Measurements from ENCODE around the gene KLB.

The KLB gene

DNA sequence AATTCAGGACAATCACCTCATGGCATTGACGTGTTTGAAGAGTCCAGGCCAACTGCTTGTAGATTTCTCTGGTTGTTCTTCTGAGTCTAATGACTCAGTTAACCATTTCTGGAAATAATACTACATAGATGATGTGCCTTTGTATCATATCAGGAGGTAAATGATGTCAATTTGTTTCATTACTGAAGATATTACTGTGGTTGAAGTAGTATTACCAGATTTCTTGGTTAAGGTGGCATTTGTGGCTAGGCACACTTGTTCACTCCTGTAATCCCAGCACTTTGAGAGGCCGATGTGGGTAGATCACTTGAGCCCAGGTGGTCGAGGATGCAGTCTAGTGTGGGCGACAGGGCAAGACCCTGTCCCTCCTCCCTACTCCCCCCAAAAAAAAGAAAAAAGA, 36.3 kb downstream of the KLB start:
- Histone ChIP-seq H3K27ac (replicated peaks) (no peak overlapping the region), H3K27me3 (ENCODE audit: insufficient read depth, poor library complexity, severe bottlenecking) (no peaks in the 10 kb centered on the region), H3K4me3 (replicated peaks; ENCODE audit: insufficient read depth, low read length) (no peak overlapping the region)
- TF ChIP-seq SPI1 (IDR thresholded peaks at IDR 0.05; ENCODE audit: borderline replicate concordance, low read depth) (no peak), GABPA (IDR thresholded peaks at IDR 0.05; ENCODE audit: low read depth) (no peak), POLR2AphosphoS5 (IDR thresholded peaks at IDR 0.05; ENCODE audit: low read depth) (no peak), CTCF (IDR thresholded peaks at IDR 0.05; ENCODE audit: insufficient read depth, low read length) (no peak)
- TF ChIP-seq, protein P1, sequence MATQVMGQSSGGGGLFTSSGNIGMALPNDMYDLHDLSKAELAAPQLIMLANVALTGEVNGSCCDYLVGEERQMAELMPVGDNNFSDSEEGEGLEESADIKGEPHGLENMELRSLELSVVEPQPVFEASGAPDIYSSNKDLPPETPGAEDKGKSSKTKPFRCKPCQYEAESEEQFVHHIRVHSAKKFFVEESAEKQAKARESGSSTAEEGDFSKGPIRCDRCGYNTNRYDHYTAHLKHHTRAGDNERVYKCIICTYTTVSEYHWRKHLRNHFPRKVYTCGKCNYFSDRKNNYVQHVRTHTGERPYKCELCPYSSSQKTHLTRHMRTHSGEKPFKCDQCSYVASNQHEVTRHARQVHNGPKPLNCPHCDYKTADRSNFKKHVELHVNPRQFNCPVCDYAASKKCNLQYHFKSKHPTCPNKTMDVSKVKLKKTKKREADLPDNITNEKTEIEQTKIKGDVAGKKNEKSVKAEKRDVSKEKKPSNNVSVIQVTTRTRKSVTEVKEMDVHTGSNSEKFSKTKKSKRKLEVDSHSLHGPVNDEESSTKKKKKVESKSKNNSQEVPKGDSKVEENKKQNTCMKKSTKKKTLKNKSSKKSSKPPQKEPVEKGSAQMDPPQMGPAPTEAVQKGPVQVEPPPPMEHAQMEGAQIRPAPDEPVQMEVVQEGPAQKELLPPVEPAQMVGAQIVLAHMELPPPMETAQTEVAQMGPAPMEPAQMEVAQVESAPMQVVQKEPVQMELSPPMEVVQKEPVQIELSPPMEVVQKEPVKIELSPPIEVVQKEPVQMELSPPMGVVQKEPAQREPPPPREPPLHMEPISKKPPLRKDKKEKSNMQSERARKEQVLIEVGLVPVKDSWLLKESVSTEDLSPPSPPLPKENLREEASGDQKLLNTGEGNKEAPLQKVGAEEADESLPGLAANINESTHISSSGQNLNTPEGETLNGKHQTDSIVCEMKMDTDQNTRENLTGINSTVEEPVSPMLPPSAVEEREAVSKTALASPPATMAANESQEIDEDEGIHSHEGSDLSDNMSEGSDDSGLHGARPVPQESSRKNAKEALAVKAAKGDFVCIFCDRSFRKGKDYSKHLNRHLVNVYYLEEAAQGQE (IDR thresholded peaks at IDR 0.05; ENCODE audit: insufficient replicate concordance, low read depth): no peak
- DNase-seq (ENCODE audit: low read depth in 1 of 2, low spot score in 1 of 2): no peak

GRCh38 chr4:39446483-39446841, 39.7 kb downstream of the KLB start:
- TF ChIP-seq CTCF (IDR thresholded peaks at IDR 0.05; ENCODE audit: insufficient read depth, low read length) (no peak), POLR2AphosphoS5 (IDR thresholded peaks at IDR 0.05; ENCODE audit: low read depth) (no peak), GABPA (IDR thresholded peaks at IDR 0.05; ENCODE audit: low read depth) (no peak), SPI1 (IDR thresholded peaks at IDR 0.05; ENCODE audit: borderline replicate concordance, low read depth) (no peak)
- TF ChIP-seq, protein P1 (IDR thresholded peaks at IDR 0.05; ENCODE audit: insufficient replicate concordance, low read depth): no peak
- Histone ChIP-seq H3K27me3 (ENCODE audit: insufficient read depth, poor library complexity, severe bottlenecking) (no peaks in the 10 kb centered on the region), H3K27ac (replicated peaks) (no peak overlapping the region), H3K4me3 (replicated peaks; ENCODE audit: insufficient read depth, low read length) (no peak overlapping the region)
- no peak for DNase-seq (ENCODE audit: low read depth in 1 of 2, low spot score in 1 of 2)

- Histone ChIP-seq H3K27me3 (ENCODE audit: insufficient read depth, poor library complexity, severe bottlenecking) (no peaks in the 10 kb centered on the region), H3K27ac (replicated peaks) (no peak overlapping the region), H3K4me3 (replicated peaks; ENCODE audit: insufficient read depth, low read length) (no peak overlapping the region)
- TF ChIP-seq POLR2AphosphoS5 (IDR thresholded peaks at IDR 0.05; ENCODE audit: low read depth): peak; percentile 29; the same call in 1 of the 2 replicates
- TF ChIP-seq GABPA (IDR thresholded peaks at IDR 0.05; ENCODE audit: low read depth): no peak
- DNase-seq (ENCODE audit: low read depth in 1 of 2, low spot score in 1 of 2): no peak
These were observed 40.3 kb downstream of the KLB start for GRCh38 chr4:39446842-39447573.

- no peaks in the 10 kb centered on the region for H3K27me3 ChIP-seq (ENCODE audit: insufficient read depth, poor library complexity, severe bottlenecking)
- DNase-seq (ENCODE audit: low read depth in 1 of 2, low spot score in 1 of 2): no peak
- TF ChIP-seq, protein P1 (IDR thresholded peaks at IDR 0.05; ENCODE audit: insufficient replicate concordance, low read depth): no peak
- TF ChIP-seq CTCF (IDR thresholded peaks at IDR 0.05; ENCODE audit: insufficient read depth, low read length) (no peak), SPI1 (IDR thresholded peaks at IDR 0.05; ENCODE audit: borderline replicate concordance, low read depth) (no peak), GABPA (IDR thresholded peaks at IDR 0.05; ENCODE audit: low read depth) (no peak), POLR2AphosphoS5 (IDR thresholded peaks at IDR 0.05; ENCODE audit: low read depth) (no peak; the same call in 1 of the 2 replicates)
- H3K4me3 ChIP-seq (replicated peaks; ENCODE audit: insufficient read depth, low read length): no peak overlapping the region
- no peak overlapping the region for H3K27ac ChIP-seq (replicated peaks)
These were observed 43.9 kb downstream of the KLB start for GRCh38 chr4:39450618-39451017.
